SK-N-SH (cell line): ENCODE data around the gene ABCG1. TPM values are rescaled to one million over a fixed set of nuclear protein-coding genes. Genes with fewer than 3 reads are reported as not detected.

Experiments used
- CTCF ChIA-PET: fragments of 300-600, 350-600 bp; formaldehyde crosslinking; extraction: SDS; loops from one replicate; lab custom pipeline; 2021; lab: Yijun Ruan, JAX
- POLR2A ChIA-PET: fragments of 350-600 bp; sonication (Branson Sonifier 250); formaldehyde crosslinking; extraction: SDS; loops from one replicate; lab custom pipeline; 2020; ENCODE audit warnings: antibody characterized with exemption, inconsistent platforms; lab: Yijun Ruan, JAX
- DNase-seq: peaks from one replicate; pipeline ENCODE4 v3.0.0; 2012
- H2AFZ ChIP-seq: fragments of 200-600 bp; sonication (generic); 2 replicates; pipeline ENCODE4 v1.8.1; 2016; ENCODE audit warnings: antibody characterized with exemption, mild to moderate bottlenecking, low read depth
- H3F3A ChIP-seq: fragments of 200-600 bp; sonication (generic); replicated peaks from 2 replicates; pipeline ENCODE3; 2016; ENCODE audit warnings: antibody characterized with exemption, mild to moderate bottlenecking; ENCODE audit not compliant: insufficient read depth
- H3K27ac ChIP-seq, 2 experiments: fragments of 200-500 bp in 1 of 2; fragments of 200-600 bp in 1 of 2; sonication (Bioruptor generic) in 1 of 2; sonication (generic), shearing (Covaris generic) in 1 of 2; 2 replicates each; pipeline versions ENCODE4 v1.5.1 to v1.6.1; 2014 to 2016; ENCODE audit warnings: low read depth in 2 of 2, inconsistent platforms in 1 of 2, low read length in 1 of 2, mild to moderate bottlenecking in 1 of 2, mixed read lengths in 1 of 2
- H3K27me3 ChIP-seq: fragments of 200-600 bp; sonication (generic), shearing (Covaris generic); 2 replicates; pipeline ENCODE4 v1.6.1; 2016; ENCODE audit warnings: mixed run types; ENCODE audit not compliant: insufficient read depth
- H3K36me3 ChIP-seq, 2 experiments: fragments of 200-500 bp in 1 of 2; fragments of 200-600 bp in 1 of 2; sonication (Bioruptor generic) in 1 of 2; sonication (generic) in 1 of 2; replicated peaks in 1 of 2; 2 replicates each; pipeline versions ENCODE3 to v1.5.1; 2014 to 2016; ENCODE audit warnings: low read length in 1 of 2, mild to moderate bottlenecking in 1 of 2; ENCODE audit not compliant: insufficient read depth in 2 of 2, control insufficient read depth in 1 of 2
- H3K4me1 ChIP-seq, 2 experiments: fragments of 200-500 bp in 1 of 2; fragments of 200-600 bp in 1 of 2; sonication (Bioruptor generic) in 1 of 2; sonication (generic), shearing (Covaris generic) in 1 of 2; 2 replicates each; pipeline versions ENCODE4 v1.5.1 to v1.6.1; 2014 to 2016; ENCODE audit warnings: low read depth in 1 of 2, low read length in 1 of 2, mixed run types in 1 of 2; ENCODE audit not compliant: insufficient read depth in 2 of 2, control insufficient read depth in 1 of 2
- H3K4me2 ChIP-seq: fragments of 200-600 bp; sonication (generic), shearing (Covaris generic); 2 replicates; pipeline ENCODE4 v1.6.1; 2017; ENCODE audit warnings: mixed run types
- H3K4me3 ChIP-seq, 2 experiments: fragments of 200-500 bp in 1 of 2; fragments of 200-600 bp in 1 of 2; sonication (Bioruptor generic) in 1 of 2; sonication (generic), shearing (Covaris generic) in 1 of 2; 2 replicates each; pipeline versions ENCODE4 v1.5.1 to v1.8.1; 2014 to 2016; ENCODE audit warnings: low read depth in 2 of 2, inconsistent platforms in 1 of 2, low read length in 1 of 2, mild to moderate bottlenecking in 1 of 2, mixed read lengths in 1 of 2, moderate library complexity in 1 of 2
- H3K79me2 ChIP-seq: fragments of 200-600 bp; sonication (generic); 2 replicates; pipeline ENCODE4 v1.8.1; 2017; ENCODE audit warnings: mild to moderate bottlenecking; ENCODE audit not compliant: insufficient read depth
- H3K9ac ChIP-seq: fragments of 200-600 bp; sonication (generic); 2 replicates; pipeline ENCODE4 v1.6.1; 2017; ENCODE audit warnings: mixed run types
- H3K9me2 ChIP-seq: fragments of 200-600 bp; sonication (generic); 2 replicates; pipeline ENCODE4 v1.6.1; 2017; ENCODE audit warnings: mixed run types
- H3K9me3 ChIP-seq: fragments of 200-600 bp; sonication (generic); 2 replicates; pipeline ENCODE4 v1.6.1; 2017; ENCODE audit warnings: mixed run types, mild to moderate bottlenecking, moderate library complexity
- H4K20me1 ChIP-seq: fragments of 200-600 bp; sonication (generic); 2 replicates; pipeline ENCODE4 v1.6.1; 2017; ENCODE audit warnings: mild to moderate bottlenecking, mixed run types; ENCODE audit not compliant: insufficient read depth
- CHD2 ChIP-seq: fragments of 150-350 bp; IDR thresholded peaks from 2 replicates; pipeline ENCODE4 v1.6.1; 2018; ENCODE audit warnings: low read length; ENCODE audit not compliant: partially characterized antibody
- EP300 ChIP-seq, 2 experiments: IDR thresholded peaks; 2 replicates each; pipeline versions ENCODE4 v1.4.0 to v1.6.1; 2012; ENCODE audit warnings: borderline replicate concordance in 1 of 2, low read depth in 1 of 2, low read length in 1 of 2
- FOSL2 ChIP-seq: IDR thresholded peaks from 2 replicates; pipeline ENCODE4 v1.4.0; 2012; ENCODE audit warnings: low read depth, mild to moderate bottlenecking, moderate library complexity, borderline replicate concordance
- FOXJ3 ChIP-seq: sonication (generic); formaldehyde crosslinking; IDR thresholded peaks from 2 replicates; pipeline ENCODE4 v1.5.1; 2020; ENCODE audit warnings: mild to moderate bottlenecking, missing genetic modification reagents
- GABPA ChIP-seq: IDR thresholded peaks from 2 replicates; pipeline ENCODE4 v1.4.0; 2012; ENCODE audit warnings: low read depth, mild to moderate bottlenecking
- GATA2 ChIP-seq: sonication (generic); formaldehyde crosslinking; IDR thresholded peaks from 2 replicates; pipeline ENCODE4 v1.5.0; 2020; ENCODE audit warnings: mild to moderate bottlenecking, missing genetic modification reagents
- MEF2A ChIP-seq: IDR thresholded peaks from 2 replicates; pipeline ENCODE4 v1.4.0; 2012; ENCODE audit warnings: low read depth, borderline replicate concordance
- RAD21 ChIP-seq: IDR thresholded peaks from 2 replicates; pipeline ENCODE4 v1.6.1; 2012; ENCODE audit warnings: mild to moderate bottlenecking, low read length
- RFX5 ChIP-seq: IDR thresholded peaks from 2 replicates; pipeline ENCODE4 v1.6.1; 2012; ENCODE audit warnings: mild to moderate bottlenecking, improper control_type of control experiment, low read length
- RXRA ChIP-seq: IDR thresholded peaks from 2 replicates; pipeline ENCODE4 v1.4.0; 2012; ENCODE audit warnings: low read depth, mild to moderate bottlenecking, borderline replicate concordance
- TAF1 ChIP-seq: IDR thresholded peaks from 2 replicates; pipeline ENCODE4 v1.6.1; 2012; ENCODE audit warnings: low read depth, mild to moderate bottlenecking, low read length, moderate library complexity, borderline replicate concordance
- TCF12 ChIP-seq: IDR thresholded peaks from 2 replicates; pipeline ENCODE4 v1.4.0; 2012
- YY1 ChIP-seq: IDR thresholded peaks from 2 replicates; pipeline ENCODE4 v1.4.0; 2012; ENCODE audit warnings: low read depth, mild to moderate bottlenecking
- WGBS: methylation state at CpG from one replicate; pipeline ENCODE4 v1.1.6; 2017; ENCODE audit warnings: low lambda C conversion rate; 5-methylcytosine and 5-hydroxymethylcytosine counted together
- polyA plus RNA-seq, 3 experiments: library from polyadenylated mRNA; depleted of rRNA; stranded (reverse); fragments of >200 nt; gene quantifications; 2 replicates each; pipeline ENCODE4 v1.2.3, GENCODE V29; 2012
- TF ChIP-seq, protein P1 (sequence below): fragments of 150-350 bp; IDR thresholded peaks from 2 replicates; pipeline ENCODE4 v1.6.1; 2017; ENCODE audit warnings: antibody characterized with exemption, low read length, low read depth, borderline replicate concordance
- TF ChIP-seq, protein P2 (sequence below): IDR thresholded peaks from 2 replicates; pipeline ENCODE4 v1.4.0; 2012; ENCODE audit warnings: low read depth
- TF ChIP-seq, protein P3 (sequence below): fragments of 200-600 bp; sonication (generic); IDR thresholded peaks from 2 replicates; pipeline ENCODE4 v1.6.1; 2017; ENCODE audit warnings: antibody characterized with exemption, mild to moderate bottlenecking, moderate library complexity
- TF ChIP-seq, protein P4 (sequence below): IDR thresholded peaks from 2 replicates; pipeline ENCODE4; 2012

ABCG1 gene
- polyA plus RNA-seq, 1 of the 3 experiments (the other 2 are of a cell fraction) = 0.07 TPM

DNA sequence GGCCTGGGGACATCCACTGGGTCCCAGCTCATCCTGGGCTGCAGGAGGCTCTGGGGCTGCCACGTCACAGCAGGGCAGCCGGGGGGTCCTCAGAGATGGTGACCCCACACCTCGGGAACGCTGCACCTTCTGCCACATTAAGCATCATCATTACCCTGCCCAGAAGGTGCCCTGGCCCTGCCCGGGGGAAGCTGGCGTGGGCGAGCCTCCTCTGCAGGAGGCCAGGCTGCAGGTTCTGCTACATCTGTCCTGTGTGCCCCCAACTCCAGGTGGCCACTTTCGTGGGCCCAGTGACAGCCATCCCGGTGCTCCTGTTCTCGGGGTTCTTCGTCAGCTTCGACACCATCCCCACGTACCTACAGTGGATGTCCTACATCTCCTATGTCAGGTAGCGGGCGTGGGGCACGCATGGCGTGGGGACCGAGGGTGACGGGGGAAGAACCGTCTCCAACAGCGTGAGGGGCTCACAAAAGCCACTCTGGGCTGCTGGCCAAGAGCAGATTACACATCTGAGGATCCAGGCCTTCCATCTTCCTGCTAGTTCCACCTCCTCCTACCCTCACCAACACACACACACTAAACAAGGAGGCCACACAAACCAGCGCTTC, 75.4 kb downstream of the ABCG1 start:
- Histone ChIP-seq H3K4me2 (no peak overlapping the region), H3K79me2 (no peaks in the 10 kb centered on the region), H3K4me1 (no peaks in the 10 kb centered on the region), H2AFZ (no peak overlapping the region), H3K9me2 (no peaks in the 10 kb centered on the region), H3K36me3 (no peaks in the 10 kb centered on the region), H3K27ac (no peak overlapping the region), H3K9me3 (no peaks in the 10 kb centered on the region), H3F3A (no peaks in the 10 kb centered on the region), H3K4me3 (no peak overlapping the region), H4K20me1 (no peaks in the 10 kb centered on the region), H3K27me3 (no peaks in the 10 kb centered on the region), H3K9ac (no peak overlapping the region)
- CTCF ChIA-PET = interaction anchor here (1.1 kb wide), 1 partner anchor 36 kb away, joined by 3 read pairs; no protein-coding TSS in a partner anchor
- WGBS = 76% methylated on average over 16 of the region's 22 CpGs
- DNase-seq = no peak
- POLR2A ChIA-PET = no interaction called here
- TF ChIP-seq, protein P1, sequence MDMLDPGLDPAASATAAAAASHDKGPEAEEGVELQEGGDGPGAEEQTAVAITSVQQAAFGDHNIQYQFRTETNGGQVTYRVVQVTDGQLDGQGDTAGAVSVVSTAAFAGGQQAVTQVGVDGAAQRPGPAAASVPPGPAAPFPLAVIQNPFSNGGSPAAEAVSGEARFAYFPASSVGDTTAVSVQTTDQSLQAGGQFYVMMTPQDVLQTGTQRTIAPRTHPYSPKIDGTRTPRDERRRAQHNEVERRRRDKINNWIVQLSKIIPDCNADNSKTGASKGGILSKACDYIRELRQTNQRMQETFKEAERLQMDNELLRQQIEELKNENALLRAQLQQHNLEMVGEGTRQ = no peak
- TF ChIP-seq TAF1 = no peak
- TF ChIP-seq, protein P2, sequence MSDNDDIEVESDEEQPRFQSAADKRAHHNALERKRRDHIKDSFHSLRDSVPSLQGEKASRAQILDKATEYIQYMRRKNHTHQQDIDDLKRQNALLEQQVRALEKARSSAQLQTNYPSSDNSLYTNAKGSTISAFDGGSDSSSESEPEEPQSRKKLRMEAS = no peak

DNA sequence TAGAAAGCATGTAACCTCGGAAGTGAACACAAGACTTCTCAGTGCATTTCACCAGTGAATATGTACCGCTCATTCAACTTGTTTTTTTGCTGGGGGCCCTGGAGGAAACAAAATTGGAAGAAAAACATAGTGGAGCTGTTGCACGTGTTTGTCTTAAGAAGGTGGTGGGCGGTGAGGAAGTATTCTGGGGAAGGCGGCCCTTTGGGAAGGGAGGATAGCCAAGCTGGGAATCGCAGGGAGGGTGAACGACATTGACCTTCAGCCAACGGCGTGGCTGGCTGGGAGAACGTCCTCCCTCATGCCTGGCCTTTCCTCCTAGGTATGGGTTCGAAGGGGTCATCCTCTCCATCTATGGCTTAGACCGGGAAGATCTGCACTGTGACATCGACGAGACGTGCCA, 76.9 kb downstream of the ABCG1 start:
- Histone ChIP-seq H2AFZ (no peak overlapping the region), H3K27ac (no peak overlapping the region), H3K4me2 (no peak overlapping the region), H3K9me3 (no peaks in the 10 kb centered on the region), H3K4me3 (no peak overlapping the region), H3K9ac (no peak overlapping the region), H3K9me2 (no peaks in the 10 kb centered on the region), H3F3A (no peaks in the 10 kb centered on the region), H3K4me1 (no peaks in the 10 kb centered on the region), H4K20me1 (no peaks in the 10 kb centered on the region), H3K79me2 (no peaks in the 10 kb centered on the region), H3K27me3 (no peaks in the 10 kb centered on the region), H3K36me3 (no peaks in the 10 kb centered on the region)
- TF ChIP-seq RFX5 (no peak), FOSL2 (no peak), GABPA (no peak), MEF2A (no peak), GATA2 (CRISPR knock-in tag) (no peak), RAD21 (no peak), CHD2 (no peak), RXRA (no peak), TCF12 (no peak), FOXJ3 (no peak), EP300 (IDR thresholded peaks at IDR 0.05; ENCODE audit: borderline replicate concordance in 1 of 2, low read depth in 1 of 2, low read length in 1 of 2) (no peak), YY1 (no peak)
- TF ChIP-seq, protein P3, sequence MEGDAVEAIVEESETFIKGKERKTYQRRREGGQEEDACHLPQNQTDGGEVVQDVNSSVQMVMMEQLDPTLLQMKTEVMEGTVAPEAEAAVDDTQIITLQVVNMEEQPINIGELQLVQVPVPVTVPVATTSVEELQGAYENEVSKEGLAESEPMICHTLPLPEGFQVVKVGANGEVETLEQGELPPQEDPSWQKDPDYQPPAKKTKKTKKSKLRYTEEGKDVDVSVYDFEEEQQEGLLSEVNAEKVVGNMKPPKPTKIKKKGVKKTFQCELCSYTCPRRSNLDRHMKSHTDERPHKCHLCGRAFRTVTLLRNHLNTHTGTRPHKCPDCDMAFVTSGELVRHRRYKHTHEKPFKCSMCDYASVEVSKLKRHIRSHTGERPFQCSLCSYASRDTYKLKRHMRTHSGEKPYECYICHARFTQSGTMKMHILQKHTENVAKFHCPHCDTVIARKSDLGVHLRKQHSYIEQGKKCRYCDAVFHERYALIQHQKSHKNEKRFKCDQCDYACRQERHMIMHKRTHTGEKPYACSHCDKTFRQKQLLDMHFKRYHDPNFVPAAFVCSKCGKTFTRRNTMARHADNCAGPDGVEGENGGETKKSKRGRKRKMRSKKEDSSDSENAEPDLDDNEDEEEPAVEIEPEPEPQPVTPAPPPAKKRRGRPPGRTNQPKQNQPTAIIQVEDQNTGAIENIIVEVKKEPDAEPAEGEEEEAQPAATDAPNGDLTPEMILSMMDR = no peak
- TF ChIP-seq, protein P4, sequence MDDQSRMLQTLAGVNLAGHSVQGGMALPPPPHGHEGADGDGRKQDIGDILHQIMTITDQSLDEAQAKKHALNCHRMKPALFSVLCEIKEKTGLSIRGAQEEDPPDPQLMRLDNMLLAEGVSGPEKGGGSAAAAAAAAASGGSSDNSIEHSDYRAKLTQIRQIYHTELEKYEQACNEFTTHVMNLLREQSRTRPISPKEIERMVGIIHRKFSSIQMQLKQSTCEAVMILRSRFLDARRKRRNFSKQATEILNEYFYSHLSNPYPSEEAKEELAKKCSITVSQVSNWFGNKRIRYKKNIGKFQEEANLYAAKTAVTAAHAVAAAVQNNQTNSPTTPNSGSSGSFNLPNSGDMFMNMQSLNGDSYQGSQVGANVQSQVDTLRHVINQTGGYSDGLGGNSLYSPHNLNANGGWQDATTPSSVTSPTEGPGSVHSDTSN = no peak
- DNase-seq = no peak
- WGBS = 68% methylated on average over 15 of the region's 15 CpGs
- CTCF ChIA-PET = interaction anchor here (1.4 to 3.0 kb wide), 2 partner anchors 14 to 15 kb away, joined by 5 to 10 read pairs; no protein-coding TSS in a partner anchor
- POLR2A ChIA-PET = no interaction called here
